AG09309 (cell line): Measurements from ENCODE around the gene PCGF2.
A peak's percentile ranks its signal among the peaks of the same experiment; 100 is the strongest.

Source experiments
- DNase-seq: peaks from one replicate; pipeline ENCODE4 v3.0.0-alpha.2; 2010; ENCODE audit warnings: low read depth
- H3K4me3 ChIP-seq: 2 replicates; pipeline ENCODE4 v1.5.1; 2011; ENCODE audit warnings: mild to moderate bottlenecking, low read depth, low read length, moderate library complexity; ENCODE audit not compliant: control insufficient read depth
- CTCF ChIP-seq: IDR thresholded peaks from 2 replicates; pipeline ENCODE4 v1.5.1; 2011; ENCODE audit warnings: mild to moderate bottlenecking, low read depth, low read length, inconsistent platforms; ENCODE audit not compliant: insufficient read depth, control insufficient read depth; ENCODE audit errors: missing control alignments

The PCGF2 gene

DNA sequence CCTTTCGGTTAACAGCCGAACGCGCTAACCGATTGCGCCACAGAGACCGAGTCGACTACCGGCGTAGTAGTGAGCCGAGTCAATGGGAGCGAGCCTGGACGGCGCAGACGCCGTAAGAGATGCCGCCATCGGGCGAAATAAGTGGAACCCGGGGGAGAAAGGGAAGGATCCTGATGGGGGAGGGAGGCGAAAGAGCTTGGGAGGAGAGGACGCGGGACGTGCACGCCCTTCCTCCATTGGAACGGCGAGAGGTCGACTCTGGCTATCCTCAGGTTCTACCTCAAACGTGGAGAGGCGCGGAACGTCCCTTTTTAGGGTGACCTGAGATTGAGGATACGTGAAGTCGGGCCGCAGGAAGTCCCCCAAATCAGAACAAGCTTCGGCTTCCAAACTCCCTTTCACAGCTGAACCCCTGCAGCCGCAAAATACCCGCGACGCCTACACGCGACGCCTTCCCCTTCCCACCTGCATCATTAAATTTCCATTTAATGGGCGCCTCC lies 3.7 kb upstream of the PCGF2 start:
- peak; percentile 51 for DNase-seq
- no peak for TF ChIP-seq CTCF
- peak overlapping the region; percentile 85 for H3K4me3 ChIP-seq

GRCh38 chr17:38751144-38751807 lies 3.1 kb upstream of the PCGF2 start:
- no peak for DNase-seq
- TF ChIP-seq CTCF: no peak
- peak overlapping the region; percentile 29 for H3K4me3 ChIP-seq

- DNase-seq: no peak
- TF ChIP-seq CTCF: no peak
- H3K4me3 ChIP-seq: peak overlapping the region; percentile 99; the same call in 1 of the 2 replicates
These were observed 2.4 kb upstream of the PCGF2 start for GRCh38 chr17:38750312-38751121.

- no peak for TF ChIP-seq CTCF
- no peak for DNase-seq
- peak overlapping the region; percentile 99 for H3K4me3 ChIP-seq
These were observed 1.8 kb upstream of the PCGF2 start for GRCh38 chr17:38750044-38750311.

- DNase-seq: no peak
- H3K4me3 ChIP-seq: peak overlapping the region; percentile 99
- peak; percentile 3 for TF ChIP-seq CTCF
These were observed 1.3 kb upstream of the PCGF2 start for GRCh38 chr17:38749223-38750043.

GRCh38 chr17:38748892-38749222 lies 721 bp upstream of the PCGF2 start:
- peak overlapping the region; percentile 99 for H3K4me3 ChIP-seq
- TF ChIP-seq CTCF: no peak
- DNase-seq: no peak
